Liver (tissue), 3 donors: ENCODE data around the gene POU1F1.

Experiments used
- CTCF ChIP-seq: fragments of 150-350 bp; IDR thresholded peaks from 2 replicates; pipeline ENCODE4 v1.5.1; 2017; ENCODE audit warnings: improper control_type of control experiment, low read depth, low read length; ENCODE audit not compliant: missing input control
- JUND ChIP-seq, 2 donors: IDR thresholded peaks; 2 replicates each; pipeline ENCODE4 v1.6.1; 2016; ENCODE audit warnings: antibody characterized with exemption in 2 of 2
- MAX ChIP-seq: IDR thresholded peaks from 2 replicates; pipeline ENCODE4 v1.6.1; 2016; ENCODE audit warnings: antibody characterized with exemption
- REST ChIP-seq: IDR thresholded peaks from 2 replicates; pipeline ENCODE4 v1.6.1; 2016; ENCODE audit warnings: antibody characterized with exemption, mild to moderate bottlenecking
- TAF1 ChIP-seq: conservative IDR thresholded peaks from 2 replicates; pipeline ENCODE4 v1.6.1; 2016; ENCODE audit warnings: antibody characterized with exemption, mild to moderate bottlenecking
- donor health status: healthy.
- donor health status: healthy.

GRCh38 chr3:87320756-87321626 lies 44.6 kb upstream of the POU1F1 start:
- TF ChIP-seq CTCF (no peak), MAX (no peak), TAF1 (no peak), REST (no peak), JUND (IDR thresholded peaks at IDR 0.05) (no peak)
